ENCODE data around the gene VIPR2. TPM values are rescaled to one million over a fixed set of nuclear protein-coding genes. Genes with fewer than 3 reads are reported as not detected.

VIPR2 gene
- total RNA-seq, 1 donor from 2014 or later, result 0.07 TPM

DNA sequence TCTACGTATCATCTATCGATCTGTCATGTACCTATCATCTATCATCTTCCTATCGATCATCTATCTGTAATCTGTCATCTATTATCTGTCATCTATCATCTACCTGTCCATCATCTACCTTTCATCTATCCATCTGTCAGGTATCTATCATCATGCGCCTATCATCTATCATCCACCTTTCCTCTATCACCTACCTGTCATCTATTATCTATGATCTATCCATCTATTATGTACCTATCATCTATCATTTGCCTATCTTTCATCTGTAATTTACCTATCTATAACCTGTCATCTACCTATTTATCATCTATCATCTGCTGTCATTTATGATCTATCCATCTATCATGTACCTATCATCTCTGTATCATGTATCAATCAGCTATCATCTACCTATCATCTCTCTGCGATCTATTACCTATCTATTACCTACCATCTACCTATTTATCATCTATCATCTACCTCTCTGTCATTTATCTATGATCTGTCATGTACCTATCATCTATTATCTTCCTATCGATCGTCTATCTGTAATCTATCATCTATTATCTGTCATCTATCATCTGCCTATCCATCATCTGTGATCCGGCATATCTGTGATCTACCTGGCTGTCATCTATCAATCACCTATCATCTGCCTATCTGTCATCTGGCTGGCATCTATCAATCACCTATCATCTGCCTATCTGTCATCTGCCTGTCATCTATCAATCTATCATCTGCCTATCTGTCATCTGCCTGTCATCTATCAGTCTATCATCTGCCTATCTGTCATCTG lies 1.6 kb upstream of the VIPR2 start:
- TF ChIP-seq, protein P1, sequence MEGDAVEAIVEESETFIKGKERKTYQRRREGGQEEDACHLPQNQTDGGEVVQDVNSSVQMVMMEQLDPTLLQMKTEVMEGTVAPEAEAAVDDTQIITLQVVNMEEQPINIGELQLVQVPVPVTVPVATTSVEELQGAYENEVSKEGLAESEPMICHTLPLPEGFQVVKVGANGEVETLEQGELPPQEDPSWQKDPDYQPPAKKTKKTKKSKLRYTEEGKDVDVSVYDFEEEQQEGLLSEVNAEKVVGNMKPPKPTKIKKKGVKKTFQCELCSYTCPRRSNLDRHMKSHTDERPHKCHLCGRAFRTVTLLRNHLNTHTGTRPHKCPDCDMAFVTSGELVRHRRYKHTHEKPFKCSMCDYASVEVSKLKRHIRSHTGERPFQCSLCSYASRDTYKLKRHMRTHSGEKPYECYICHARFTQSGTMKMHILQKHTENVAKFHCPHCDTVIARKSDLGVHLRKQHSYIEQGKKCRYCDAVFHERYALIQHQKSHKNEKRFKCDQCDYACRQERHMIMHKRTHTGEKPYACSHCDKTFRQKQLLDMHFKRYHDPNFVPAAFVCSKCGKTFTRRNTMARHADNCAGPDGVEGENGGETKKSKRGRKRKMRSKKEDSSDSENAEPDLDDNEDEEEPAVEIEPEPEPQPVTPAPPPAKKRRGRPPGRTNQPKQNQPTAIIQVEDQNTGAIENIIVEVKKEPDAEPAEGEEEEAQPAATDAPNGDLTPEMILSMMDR (IDR thresholded peaks at IDR 0.05), result no peak
- DNase-seq (ENCODE audit: low spot score), result no peak
- H3K36me3 Mint-ChIP-seq (ENCODE audit: low read depth), result no peaks in the 10 kb centered on the region
- H3K4me3 Mint-ChIP-seq (ENCODE audit: unreplicated experiment), result no peak overlapping the region
- no peak overlapping the region for H3K27ac Mint-ChIP-seq (ENCODE audit: unreplicated experiment)
- H3K27me3 Mint-ChIP-seq (ENCODE audit: low read depth), result peaks cover 44% of the 10 kb centered on the region
- H3K9me3 Mint-ChIP-seq (ENCODE audit: low read depth), result no peaks in the 10 kb centered on the region
- peaks cover 7% of the 10 kb centered on the region for H3K4me1 Mint-ChIP-seq (ENCODE audit: low read depth)

DNA sequence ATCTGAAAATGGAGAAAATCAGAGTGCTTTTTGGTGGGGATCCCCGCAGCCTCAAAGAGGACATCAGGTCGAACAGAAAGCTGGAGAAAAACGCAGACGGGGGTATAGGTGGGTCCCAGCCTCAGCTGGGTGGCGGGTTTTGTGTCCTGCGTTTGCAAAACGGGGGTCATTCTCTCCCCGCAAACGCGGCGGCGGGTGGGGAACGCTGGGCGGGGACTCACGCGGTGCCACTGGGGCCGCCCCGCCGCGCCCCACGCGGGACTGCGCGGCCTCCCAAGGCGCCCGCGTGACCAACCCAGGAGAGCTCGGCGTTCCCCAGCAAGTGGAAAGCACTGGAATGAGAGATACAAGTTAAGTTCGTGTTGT lies 806 bp upstream of the VIPR2 start:
- peaks cover 47% of the 10 kb centered on the region for H3K27me3 Mint-ChIP-seq (ENCODE audit: low read depth)
- no peak overlapping the region for H3K4me3 Mint-ChIP-seq (ENCODE audit: unreplicated experiment)
- no peaks in the 10 kb centered on the region for H3K36me3 Mint-ChIP-seq (ENCODE audit: low read depth)

DNA sequence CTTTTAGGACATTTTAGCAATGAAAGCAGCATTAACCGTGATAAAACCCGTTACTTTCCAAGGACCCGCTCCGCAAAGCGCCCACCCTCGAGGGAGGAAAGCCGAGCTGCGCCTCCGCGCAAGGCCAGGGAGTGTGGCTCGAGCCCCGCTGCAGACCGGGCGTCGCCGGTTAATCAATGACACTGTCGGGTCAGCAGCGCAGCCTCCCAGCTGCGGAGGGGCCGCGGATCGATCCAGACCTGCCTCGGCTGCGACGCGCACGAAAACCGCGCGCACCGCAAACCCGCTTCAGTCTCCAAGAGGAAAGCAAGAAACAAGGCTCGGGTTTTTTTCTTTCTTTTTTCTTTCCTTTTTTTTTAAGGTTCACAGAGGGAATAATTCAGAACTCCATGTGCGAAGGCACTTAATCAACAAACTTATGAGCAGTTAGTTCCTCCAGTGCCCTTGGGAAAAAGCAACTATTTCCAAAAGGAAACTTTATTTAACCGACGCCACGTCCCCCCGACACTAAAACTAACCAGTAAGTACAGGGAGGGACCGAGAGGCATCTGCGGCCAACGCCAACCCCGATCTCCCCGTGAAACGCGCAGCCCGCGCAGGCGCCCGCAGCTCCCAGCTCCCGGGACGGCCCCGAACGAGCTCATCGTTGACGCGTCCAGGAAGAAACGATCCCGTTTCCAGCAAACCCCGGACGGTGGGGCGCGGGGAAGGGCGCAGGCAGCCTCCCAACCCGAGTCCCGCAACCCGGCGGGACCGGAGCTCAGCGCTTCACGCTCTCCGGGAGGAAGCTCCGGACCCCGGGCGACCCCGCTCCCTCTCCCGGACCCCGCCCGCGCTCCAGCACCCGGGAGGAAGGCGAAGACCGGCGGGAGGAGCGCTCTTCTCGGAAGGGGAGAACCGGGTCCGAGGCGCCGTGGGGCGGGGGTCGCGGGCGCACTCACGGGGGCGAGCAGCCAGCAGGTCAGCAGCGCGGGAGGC lies 598 bp downstream of the VIPR2 start:
- Mint-ChIP-seq H3K4me1 (ENCODE audit: low read depth) (peaks cover 7% of the 10 kb centered on the region), H3K9me3 (ENCODE audit: low read depth) (no peaks in the 10 kb centered on the region), H3K27ac (ENCODE audit: unreplicated experiment) (no peak overlapping the region), H3K4me3 (ENCODE audit: unreplicated experiment) (peak overlapping the region; percentile 62), H3K36me3 (ENCODE audit: low read depth) (no peaks in the 10 kb centered on the region), H3K27me3 (ENCODE audit: low read depth) (peaks cover 56% of the 10 kb centered on the region)
- TF ChIP-seq, protein P1 (IDR thresholded peaks at IDR 0.05), result no peak
- DNase-seq (ENCODE audit: low spot score), result no peak

More for the DNA sequence above, 806 bp upstream of the VIPR2 start:
- H3K4me1 Mint-ChIP-seq (ENCODE audit: low read depth), result peaks cover 7% of the 10 kb centered on the region
- H3K27ac Mint-ChIP-seq (ENCODE audit: unreplicated experiment), result no peak overlapping the region
- no peak for DNase-seq (ENCODE audit: low spot score)
- TF ChIP-seq, protein P1 (IDR thresholded peaks at IDR 0.05), result no peak
- no peaks in the 10 kb centered on the region for H3K9me3 Mint-ChIP-seq (ENCODE audit: low read depth)

DNA sequence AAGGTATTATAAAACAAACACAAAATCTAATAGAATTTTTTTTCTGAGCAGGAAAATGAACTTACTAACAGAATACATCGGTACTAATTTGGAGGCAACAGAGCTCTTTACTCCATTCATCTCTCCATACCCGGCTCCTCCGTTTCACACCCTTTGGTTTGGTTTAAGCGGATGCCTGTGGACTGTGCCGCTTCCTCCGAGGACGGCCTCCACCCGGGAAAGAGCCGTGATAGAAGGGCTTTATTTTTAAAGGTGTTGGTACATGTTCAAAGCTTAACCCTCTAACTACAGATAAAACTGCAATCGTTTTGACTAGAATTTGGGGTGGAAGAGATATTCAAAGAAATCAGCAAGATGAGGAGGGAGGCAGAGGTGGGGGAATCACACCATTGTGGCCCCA lies 1.9 kb downstream of the VIPR2 start:
- H3K4me3 Mint-ChIP-seq (ENCODE audit: unreplicated experiment), result no peak overlapping the region
- TF ChIP-seq, protein P1 (IDR thresholded peaks at IDR 0.05), result no peak
- no peaks in the 10 kb centered on the region for H3K36me3 Mint-ChIP-seq (ENCODE audit: low read depth)
- no peak for DNase-seq (ENCODE audit: low spot score)
- no peaks in the 10 kb centered on the region for H3K9me3 Mint-ChIP-seq (ENCODE audit: low read depth)
- H3K27me3 Mint-ChIP-seq (ENCODE audit: low read depth), result peaks cover 63% of the 10 kb centered on the region
- no peak overlapping the region for H3K27ac Mint-ChIP-seq (ENCODE audit: unreplicated experiment)
- peaks cover 7% of the 10 kb centered on the region for H3K4me1 Mint-ChIP-seq (ENCODE audit: low read depth)

DNA sequence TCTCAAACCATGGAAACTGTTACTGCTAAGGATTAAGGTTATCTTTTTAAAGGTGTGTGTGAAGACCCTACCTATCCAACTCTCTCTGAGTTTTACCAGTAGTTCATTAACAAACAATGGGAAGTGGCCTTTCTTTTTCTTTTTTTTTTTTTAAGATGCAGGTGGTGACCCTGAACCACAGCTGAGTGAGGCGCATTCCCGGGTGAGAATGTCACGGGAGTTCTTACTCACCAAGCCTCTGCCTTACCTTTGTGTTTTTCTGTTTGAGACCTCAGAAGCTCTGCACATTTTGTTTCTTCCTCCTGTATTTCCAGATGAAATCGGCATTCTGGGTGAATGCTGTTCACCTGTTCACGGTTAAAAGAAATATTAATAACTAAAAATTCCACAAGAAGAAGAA lies 2.5 kb downstream of the VIPR2 start:
- H3K36me3 Mint-ChIP-seq (ENCODE audit: low read depth), result no peaks in the 10 kb centered on the region
- peaks cover 7% of the 10 kb centered on the region for H3K4me1 Mint-ChIP-seq (ENCODE audit: low read depth)
- no peak overlapping the region for H3K4me3 Mint-ChIP-seq (ENCODE audit: unreplicated experiment)
- TF ChIP-seq, protein P1 (IDR thresholded peaks at IDR 0.05), result no peak
- H3K27ac Mint-ChIP-seq (ENCODE audit: unreplicated experiment), result no peak overlapping the region
- H3K27me3 Mint-ChIP-seq (ENCODE audit: low read depth), result peaks cover 68% of the 10 kb centered on the region
- no peaks in the 10 kb centered on the region for H3K9me3 Mint-ChIP-seq (ENCODE audit: low read depth)
- no peak for DNase-seq (ENCODE audit: low spot score)

Measured in chondrocyte (in vitro differentiated cells).